ENCODE data around the gene LYZ. TPM values are rescaled to one million over a fixed set of nuclear protein-coding genes. Genes with fewer than 3 reads are reported as not detected.

The LYZ gene
- total and polyA plus RNA-seq, 2 donors (not counting 3 experiments of a cell fraction or from before 2014, with no cell fraction given) = not detected

GRCh38 chr12:69328426-69328825 is 19.8 kb upstream of the LYZ start:
- FAIRE-seq (no peak), DNase-seq (ENCODE audit: low read depth, low spot score) (no peak)
- dilution Hi-C loops (cut with MboI; ENCODE audit: extremely low pct_ligation_motif_present, low sequenced_read_pairs) = no loop called here
- Histone ChIP-seq H3K9me3 (replicated peaks; ENCODE audit: control insufficient read depth, insufficient read depth, low read length) (no peaks in the 10 kb centered on the region), H3K9me1 (replicated peaks; ENCODE audit: control insufficient read depth, extremely low read depth, insufficient read depth, low read length) (no peaks in the 10 kb centered on the region), H3K9ac (replicated peaks; ENCODE audit: extremely low read depth, insufficient read depth, low read length) (no peak overlapping the region), H3K27ac (ENCODE audit: insufficient read depth, low read depth, low read length) (no peak overlapping the region), H3K27me3 (ENCODE audit: control insufficient read depth in 2 of 2, insufficient read depth in 2 of 2, low read length in 2 of 2) (peaks cover 34 to 56% of the 10 kb centered on the region in 2 experiments), H3K79me2 (ENCODE audit: control insufficient read depth, insufficient read depth, low read length) (no peaks in the 10 kb centered on the region), H3K36me3 (ENCODE audit: control insufficient read depth in 2 of 2, extremely low read depth in 1 of 2, insufficient read depth in 2 of 2, low read length in 2 of 2) (no peaks in the 10 kb centered on the region), H2AFZ (ENCODE audit: low read depth, low read length) (no peak overlapping the region), H4K20me1 (replicated peaks; ENCODE audit: control insufficient read depth, extremely low read depth, insufficient read depth, low read length) (no peaks in the 10 kb centered on the region), H3K4me1 (ENCODE audit: control insufficient read depth, extremely low read depth, insufficient read depth, low read length) (peaks cover 3% of the 10 kb centered on the region), H3K4me3 (replicated peaks in 1 of 3; ENCODE audit: insufficient read depth in 1 of 3, low read depth in 1 of 3, low read length in 3 of 3) (no peak overlapping the region), H3K4me2 (ENCODE audit: insufficient read depth, low read length) (no peak overlapping the region)
- ChIA-PET POLR2A (no interaction called here), CTCF (no interaction called here)
- intact Hi-C loops (cut with micrococcal nuclease) = no loop called here
- no TSS peak for BruUV-seq (replicated peaks)
- TF ChIP-seq POLR2AphosphoS5 (IDR thresholded peaks at IDR 0.05; ENCODE audit: insufficient read depth, low read depth, low read length) = no peak
- TF ChIP-seq MYC (IDR thresholded peaks at IDR 0.05; ENCODE audit: low read depth, low read length) = no peak
- no peak for TF ChIP-seq GATA2 (IDR thresholded peaks at IDR 0.05; ENCODE audit: insufficient read depth, insufficient read length, low read depth, low read length)
- no peak for TF ChIP-seq MAX (IDR thresholded peaks at IDR 0.05; ENCODE audit: insufficient read depth, insufficient read length)
- no peak for TF ChIP-seq POLR2A (IDR thresholded peaks at IDR 0.05; ENCODE audit: low read depth, low read length)
- no peak for TF ChIP-seq EZH2 (IDR thresholded peaks at IDR 0.05; ENCODE audit: borderline replicate concordance, low read depth, low read length, severe bottlenecking)
- no peak for TF ChIP-seq JUN (IDR thresholded peaks at IDR 0.05; ENCODE audit: borderline replicate concordance, insufficient read depth, insufficient read length, low read depth)
- no peak for TF ChIP-seq FOS (IDR thresholded peaks at IDR 0.05; ENCODE audit: borderline replicate concordance, insufficient read depth, low read length)
- no peak for TF ChIP-seq CTCF (IDR thresholded peaks at IDR 0.05; ENCODE audit: extremely low read depth in 1 of 2, insufficient read depth in 1 of 2, low read depth in 1 of 2, low read length in 2 of 2)
